ENCODE measurements around the gene SREBF1.

The SREBF1 gene

GRCh38 chr17:17787568-17787967 is 49.2 kb downstream of the SREBF1 start:
- no peak for TF ChIP-seq ZNF274 (IDR thresholded peaks at IDR 0.05; ENCODE audit: low read depth, low read length)
- H3K4me3 ChIP-seq (ENCODE audit: low read length): no peak overlapping the region

- TF ChIP-seq ZNF274 (IDR thresholded peaks at IDR 0.05; ENCODE audit: low read depth, low read length): no peak
- no peak overlapping the region for H3K4me3 ChIP-seq (ENCODE audit: low read length)
Measured at GRCh38 chr17:17786998-17787397, 49.8 kb downstream of the SREBF1 start.

- no peak overlapping the region for H3K4me3 ChIP-seq (ENCODE audit: low read length)
- TF ChIP-seq ZNF274 (IDR thresholded peaks at IDR 0.05; ENCODE audit: low read depth, low read length): no peak
Measured at GRCh38 chr17:17785407-17785806, 51.4 kb downstream of the SREBF1 start.

- no peak overlapping the region for H3K4me3 ChIP-seq (ENCODE audit: low read length)
- no peak for TF ChIP-seq ZNF274 (IDR thresholded peaks at IDR 0.05; ENCODE audit: low read depth, low read length)
Measured at GRCh38 chr17:17784657-17785267, 52.0 kb downstream of the SREBF1 start.

GRCh38 chr17:17783825-17784656 is 52.7 kb downstream of the SREBF1 start:
- H3K4me3 ChIP-seq (ENCODE audit: low read length): peak overlapping the region; percentile 46; the same call in 1 of the 2 replicates
- no peak for TF ChIP-seq ZNF274 (IDR thresholded peaks at IDR 0.05; ENCODE audit: low read depth, low read length)

GRCh38 chr17:17783116-17783824 is 53.5 kb downstream of the SREBF1 start:
- no peak for TF ChIP-seq ZNF274 (IDR thresholded peaks at IDR 0.05; ENCODE audit: low read depth, low read length)
- H3K4me3 ChIP-seq (ENCODE audit: low read length): peak overlapping the region; percentile 46; the same call in 1 of the 2 replicates

GRCh38 chr17:17782523-17783115 is 54.2 kb downstream of the SREBF1 start:
- H3K4me3 ChIP-seq (ENCODE audit: low read length): peak overlapping the region; percentile 40; the same call in 1 of the 2 replicates
- no peak for TF ChIP-seq ZNF274 (IDR thresholded peaks at IDR 0.05; ENCODE audit: low read depth, low read length)

- TF ChIP-seq ZNF274 (IDR thresholded peaks at IDR 0.05; ENCODE audit: low read depth, low read length): no peak
- peak overlapping the region; percentile 40; the same call in 1 of the 2 replicates for H3K4me3 ChIP-seq (ENCODE audit: low read length)
Measured at GRCh38 chr17:17781591-17782496, 54.9 kb downstream of the SREBF1 start.

GRCh38 chr17:17780922-17781590 is 55.7 kb downstream of the SREBF1 start:
- TF ChIP-seq ZNF274 (IDR thresholded peaks at IDR 0.05; ENCODE audit: low read depth, low read length): no peak
- no peak overlapping the region for H3K4me3 ChIP-seq (ENCODE audit: low read length)

- no peak for TF ChIP-seq ZNF274 (IDR thresholded peaks at IDR 0.05; ENCODE audit: low read depth, low read length)
- no peak overlapping the region for H3K4me3 ChIP-seq (ENCODE audit: low read length)
Measured at GRCh38 chr17:17779015-17779611, 57.7 kb downstream of the SREBF1 start.

- no peak for TF ChIP-seq ZNF274 (IDR thresholded peaks at IDR 0.05; ENCODE audit: low read depth, low read length)
- no peak overlapping the region for H3K4me3 ChIP-seq (ENCODE audit: low read length)
Measured at GRCh38 chr17:17778308-17779014, 58.3 kb downstream of the SREBF1 start.

GRCh38 chr17:17776889-17777288 is 59.9 kb downstream of the SREBF1 start:
- no peak for TF ChIP-seq ZNF274 (IDR thresholded peaks at IDR 0.05; ENCODE audit: low read depth, low read length)
- H3K4me3 ChIP-seq (ENCODE audit: low read length): no peak overlapping the region
